Type B pancreatic cell (in vitro differentiated cells): Measurements from ENCODE around the gene TEX13D. TPM values are rescaled to one million over a fixed set of nuclear protein-coding genes. Genes with fewer than 3 reads are reported as not detected.

ENCODE experiments used
- DNase-seq: peaks from one replicate; pipeline ENCODE4 v3.0.0; 2021; ENCODE audit warnings: mixed read lengths; ENCODE audit not compliant: unreplicated experiment; ENCODE audit errors: extremely low spot score
- H3K27ac Mint-ChIP-seq: 2 replicates; pipeline ENCODE4 v1.8.0; 2021; ENCODE audit warnings: mild to moderate bottlenecking, mixed read lengths
- H3K27me3 Mint-ChIP-seq: 2 replicates; pipeline ENCODE4 v1.8.0; 2021; ENCODE audit warnings: mixed read lengths
- H3K36me3 Mint-ChIP-seq: 2 replicates; pipeline ENCODE4 v1.8.0; 2021; ENCODE audit warnings: mixed read lengths
- H3K4me1 Mint-ChIP-seq: one replicate; pipeline ENCODE4 v1.8.0; 2021; ENCODE audit warnings: mixed read lengths; ENCODE audit not compliant: unreplicated experiment
- H3K4me3 Mint-ChIP-seq: 2 replicates; pipeline ENCODE4 v1.8.0; 2021; ENCODE audit warnings: mild to moderate bottlenecking, mixed read lengths
- H3K9me3 Mint-ChIP-seq: 2 replicates; pipeline ENCODE4 v1.8.0; 2021; ENCODE audit warnings: mixed read lengths
- total RNA-seq: library from RNA; stranded (reverse); gene quantifications from 2 replicates; pipeline ENCODE4 v1.2.1, GENCODE V29; 2021; ENCODE audit warnings: low replicate concordance
- TF ChIP-seq, protein P1 (sequence below): fragments of 200-600 bp; sonication (generic); conservative IDR thresholded peaks from 2 replicates; pipeline ENCODE4 v1.5.0; 2021; ENCODE audit warnings: antibody characterized with exemption, mild to moderate bottlenecking

TEX13D gene
- total RNA-seq, 1 donor from 2014 or later = not detected

DNA sequence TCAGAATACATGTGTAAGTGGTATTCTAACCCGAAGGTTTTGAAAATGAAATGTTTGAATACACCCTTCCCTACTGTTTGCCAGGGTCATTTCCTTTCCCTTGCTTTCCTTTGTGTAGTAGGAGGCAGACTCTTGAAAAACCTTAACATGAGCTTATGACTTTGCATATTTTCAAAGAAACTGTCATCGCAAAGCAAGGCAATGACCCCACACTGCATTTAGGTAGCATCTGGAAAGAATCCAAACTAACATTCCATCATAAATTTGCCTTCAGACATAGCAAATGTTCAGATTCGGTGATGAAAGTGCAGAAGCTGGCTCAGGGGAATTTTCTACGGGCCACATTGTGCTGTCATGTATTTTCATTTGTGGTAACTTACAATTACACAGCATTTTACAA lies 46.2 kb downstream of the TEX13D start:
- no peaks in the 10 kb centered on the region for H3K36me3 Mint-ChIP-seq
- no peak overlapping the region for H3K27ac Mint-ChIP-seq
- peaks cover 4% of the 10 kb centered on the region for H3K27me3 Mint-ChIP-seq
- no peaks in the 10 kb centered on the region for H3K9me3 Mint-ChIP-seq
- DNase-seq = no peak
- H3K4me1 Mint-ChIP-seq = peaks cover 5% of the 10 kb centered on the region
- TF ChIP-seq, protein P1, sequence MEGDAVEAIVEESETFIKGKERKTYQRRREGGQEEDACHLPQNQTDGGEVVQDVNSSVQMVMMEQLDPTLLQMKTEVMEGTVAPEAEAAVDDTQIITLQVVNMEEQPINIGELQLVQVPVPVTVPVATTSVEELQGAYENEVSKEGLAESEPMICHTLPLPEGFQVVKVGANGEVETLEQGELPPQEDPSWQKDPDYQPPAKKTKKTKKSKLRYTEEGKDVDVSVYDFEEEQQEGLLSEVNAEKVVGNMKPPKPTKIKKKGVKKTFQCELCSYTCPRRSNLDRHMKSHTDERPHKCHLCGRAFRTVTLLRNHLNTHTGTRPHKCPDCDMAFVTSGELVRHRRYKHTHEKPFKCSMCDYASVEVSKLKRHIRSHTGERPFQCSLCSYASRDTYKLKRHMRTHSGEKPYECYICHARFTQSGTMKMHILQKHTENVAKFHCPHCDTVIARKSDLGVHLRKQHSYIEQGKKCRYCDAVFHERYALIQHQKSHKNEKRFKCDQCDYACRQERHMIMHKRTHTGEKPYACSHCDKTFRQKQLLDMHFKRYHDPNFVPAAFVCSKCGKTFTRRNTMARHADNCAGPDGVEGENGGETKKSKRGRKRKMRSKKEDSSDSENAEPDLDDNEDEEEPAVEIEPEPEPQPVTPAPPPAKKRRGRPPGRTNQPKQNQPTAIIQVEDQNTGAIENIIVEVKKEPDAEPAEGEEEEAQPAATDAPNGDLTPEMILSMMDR = no peak
- H3K4me3 Mint-ChIP-seq = no peak overlapping the region

DNA sequence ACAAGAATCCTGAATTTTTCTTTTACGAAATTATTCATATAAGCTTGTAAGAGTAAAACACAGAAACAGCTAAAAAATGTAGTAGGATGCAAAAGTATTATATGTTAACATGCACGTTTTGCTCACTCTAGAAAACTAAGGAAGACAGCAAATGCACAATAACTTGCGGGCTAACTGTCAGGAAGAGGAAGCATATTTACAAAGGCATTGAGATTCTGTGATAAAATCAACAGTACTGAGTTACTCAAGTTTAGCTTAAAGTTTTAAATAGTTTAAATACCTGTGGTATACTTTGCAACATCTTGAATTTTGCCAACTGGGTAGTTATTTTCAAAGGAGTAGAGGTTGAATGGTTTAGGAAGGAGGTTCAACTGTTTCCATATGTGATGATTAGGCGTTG lies 50.9 kb downstream of the TEX13D start:
- H3K4me3 Mint-ChIP-seq = no peak overlapping the region
- H3K27ac Mint-ChIP-seq = no peak overlapping the region
- TF ChIP-seq, protein P1 = no peak
- H3K4me1 Mint-ChIP-seq = peaks cover 5% of the 10 kb centered on the region
- DNase-seq = no peak
- H3K9me3 Mint-ChIP-seq = no peaks in the 10 kb centered on the region
- no peaks in the 10 kb centered on the region for H3K36me3 Mint-ChIP-seq
- peaks cover 7% of the 10 kb centered on the region for H3K27me3 Mint-ChIP-seq

DNA sequence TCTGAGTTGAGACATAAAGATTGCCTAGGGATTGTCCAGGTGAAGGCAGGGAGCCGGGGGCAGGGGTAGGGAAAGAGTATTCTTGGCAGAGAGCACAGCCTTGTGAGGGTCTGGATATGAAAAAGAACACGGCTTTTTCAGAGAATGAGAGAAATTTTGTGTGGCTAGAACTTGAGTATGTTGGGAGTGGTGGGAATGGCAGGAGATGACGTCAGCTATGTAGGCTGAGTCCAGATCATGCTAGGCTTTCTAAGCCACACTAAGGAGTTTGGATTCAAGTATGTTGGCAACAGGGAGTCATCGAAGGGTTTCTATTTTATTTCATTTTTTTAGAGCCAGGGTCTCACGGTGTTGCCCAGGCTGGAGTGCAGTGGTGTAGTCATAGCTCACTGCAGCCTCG lies 53.9 kb downstream of the TEX13D start:
- Mint-ChIP-seq H3K27ac (no peak overlapping the region), H3K27me3 (peaks cover 14% of the 10 kb centered on the region), H3K36me3 (no peaks in the 10 kb centered on the region), H3K9me3 (no peaks in the 10 kb centered on the region), H3K4me1 (no peaks in the 10 kb centered on the region), H3K4me3 (no peak overlapping the region)
- no peak for DNase-seq
- TF ChIP-seq, protein P1 = no peak

Other genes with a start within 250 kb of the TEX13D start
- gene SH2D1A, start 13.9 kb downstream of the TEX13D start, total RNA-seq = not detected in 2 replicates